Ecto neural progenitor cell (in vitro differentiated cells): ENCODE results near the gene CNN3.

ENCODE experiments used
- DNase-seq: peaks from one replicate; pipeline ENCODE4 v3.0.0-alpha.2; 2018; ENCODE audit warnings: low spot score

The CNN3 gene

DNA sequence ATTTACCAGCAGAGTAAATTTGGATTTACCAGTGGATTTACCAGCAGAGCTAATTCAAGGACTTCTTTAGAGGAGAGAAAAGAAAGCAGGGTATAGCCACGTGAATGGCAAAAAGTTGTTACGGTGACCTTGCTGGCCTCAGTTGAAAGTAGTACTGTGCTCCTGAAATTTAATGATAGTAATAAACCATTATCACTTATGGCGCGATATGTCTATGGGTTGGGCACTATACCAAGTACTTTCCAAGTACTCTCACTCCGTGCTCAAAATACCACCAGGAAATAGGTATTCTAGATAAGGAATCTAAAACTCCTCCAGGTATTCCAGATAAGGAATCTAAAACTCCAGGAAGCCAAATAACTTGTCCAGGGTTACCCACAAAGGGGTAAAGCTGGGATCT lies 70.9 kb downstream of the CNN3 start:
- no peak for DNase-seq

DNA sequence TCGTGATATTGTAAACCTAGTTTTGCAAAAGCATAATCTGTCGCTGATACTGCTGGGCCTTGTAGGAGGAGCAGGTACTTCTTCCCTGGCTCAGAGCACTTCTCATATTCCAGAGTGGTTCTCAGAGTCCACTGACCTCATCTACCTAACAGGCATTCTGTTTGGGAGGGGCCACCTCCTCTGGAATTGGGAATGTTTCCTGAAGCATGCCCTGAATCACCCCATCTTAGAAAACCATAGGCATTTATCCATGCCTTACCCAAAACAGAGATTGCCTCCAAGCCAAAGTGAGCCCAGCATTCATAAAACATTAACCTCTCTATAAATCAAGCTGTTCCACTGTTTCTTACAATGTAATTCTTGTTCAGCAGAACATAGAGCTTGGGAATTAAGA lies 71.6 kb downstream of the CNN3 start:
- DNase-seq = no peak

DNA sequence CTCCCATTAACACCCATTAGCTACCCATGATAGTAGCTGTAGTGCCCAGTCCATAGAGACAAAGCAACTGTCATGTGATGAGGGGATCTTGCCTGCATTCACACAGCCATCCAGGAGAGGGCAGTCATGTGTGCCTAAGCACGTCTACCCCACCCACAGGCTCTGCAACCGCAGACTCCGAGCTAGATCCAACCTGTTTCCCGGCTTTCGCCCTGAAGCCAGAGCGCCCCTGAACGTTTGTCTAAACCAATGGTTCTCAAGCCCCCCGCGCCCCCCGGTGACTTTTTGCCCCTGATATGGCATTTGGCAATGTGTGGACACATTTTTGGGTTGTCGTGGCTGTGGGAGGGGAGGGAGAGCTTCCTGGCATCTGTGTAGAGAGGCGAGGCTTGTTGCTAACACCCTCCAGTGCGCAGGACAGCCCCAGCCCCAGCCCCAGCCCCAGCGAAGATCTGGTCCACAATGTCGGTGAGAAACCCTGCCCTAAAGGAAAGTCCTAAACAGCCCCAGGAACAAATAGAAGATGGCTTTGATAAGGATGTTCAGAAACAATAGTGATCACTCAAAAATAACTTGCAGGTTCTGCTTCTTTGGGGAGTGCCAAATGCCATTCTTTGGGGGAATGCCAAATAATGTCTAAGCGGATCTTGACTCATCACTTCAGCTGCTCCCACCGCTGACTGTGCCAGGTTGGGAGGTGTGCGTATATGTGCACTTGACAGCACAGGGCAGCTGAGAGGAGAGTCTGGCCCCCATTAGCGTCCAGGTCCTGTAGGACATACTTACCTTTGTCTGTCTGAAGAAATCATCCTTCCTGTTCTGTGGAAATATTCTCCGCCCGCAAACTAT lies 72.2 kb downstream of the CNN3 start:
- DNase-seq = peak; percentile 88

DNA sequence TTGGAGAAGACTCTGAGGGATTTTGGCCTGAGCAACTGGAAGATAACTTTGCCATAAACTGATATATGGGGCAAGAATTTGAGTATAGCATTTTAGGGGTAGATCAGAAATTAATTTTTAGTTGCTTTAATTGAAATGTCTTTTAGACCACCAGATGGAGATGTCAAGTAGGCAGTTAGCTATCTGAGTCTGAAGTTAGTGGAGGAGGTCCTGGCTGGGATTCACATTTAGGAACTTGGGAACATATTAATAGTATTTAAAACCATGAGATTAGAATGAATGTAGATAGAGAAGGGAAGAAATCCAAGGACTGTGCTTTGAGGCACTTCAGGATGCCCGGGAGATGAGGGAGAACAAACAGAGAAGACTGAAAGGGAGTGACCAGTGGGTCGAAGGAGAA lies 74.1 kb downstream of the CNN3 start:
- DNase-seq = no peak

DNA sequence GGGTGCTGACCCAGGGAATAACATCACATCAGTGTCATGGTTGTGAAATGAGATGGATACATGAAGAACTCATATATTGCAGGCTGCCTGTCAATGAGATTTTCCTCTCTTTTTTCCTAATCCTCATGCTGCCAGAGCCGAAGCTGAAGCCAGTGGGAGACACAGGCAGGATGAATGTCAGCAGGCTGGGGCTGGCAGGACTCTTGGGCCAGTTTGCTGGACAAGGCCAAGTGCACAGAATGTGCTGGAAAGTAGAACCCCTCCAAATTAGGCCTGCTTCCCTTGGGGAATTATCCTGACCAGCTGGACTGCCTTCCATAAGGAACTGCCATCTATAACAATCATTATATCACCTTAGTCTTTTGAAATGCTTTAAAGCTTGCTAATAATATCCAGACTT lies 75.3 kb downstream of the CNN3 start:
- DNase-seq = no peak
